Measurements from ENCODE around the gene SLC25A26. TPM values are rescaled to one million over a fixed set of nuclear protein-coding genes. Genes with fewer than 3 reads are reported as not detected.

SLC25A26 gene
- total and polyA plus RNA-seq, 2 of the 13 experiments (the other 11 are each of a cell fraction or from before 2014, with no cell fraction given), result 23.1 to 32.7 TPM

GRCh38 chr3:66266551-66266950, 45.8 kb downstream of the SLC25A26 start:
- BruUV-seq (replicated peaks), result no TSS peak
- Histone ChIP-seq H3K27me3 (ENCODE audit: control insufficient read depth in 1 of 2, insufficient read depth in 2 of 2, low read length in 2 of 2) (no peaks in the 10 kb centered on the region), H3K36me3 (replicated peaks in 1 of 2; ENCODE audit: control insufficient read depth in 1 of 2, insufficient read depth in 2 of 2, low read length in 2 of 2) (peaks cover 5 to 8% of the 10 kb centered on the region in 2 experiments; a peak in 2 of 5 replicates), H3K9me3 (ENCODE audit: low read length) (no peaks in the 10 kb centered on the region), H3K79me2 (ENCODE audit: insufficient read depth, low read length) (no peaks in the 10 kb centered on the region), H3K4me1 (ENCODE audit: insufficient read depth, low read length) (peaks cover 9% of the 10 kb centered on the region; the same call in 1 of the 2 replicates), H3K4me2 (ENCODE audit: low read depth, low read length) (no peak overlapping the region), H3K27ac (ENCODE audit: extremely low read length, insufficient read depth, low read length) (no peak overlapping the region), H3K9ac (ENCODE audit: insufficient read depth, low read depth, low read length) (no peak overlapping the region), H3K4me3 (replicated peaks in 1 of 3; ENCODE audit: insufficient read depth in 1 of 3, low read depth in 2 of 3, low read length in 3 of 3) (no peak overlapping the region), H2AFZ (ENCODE audit: low read length) (no peak overlapping the region), H4K20me1 (ENCODE audit: insufficient read depth, low read length) (no peaks in the 10 kb centered on the region)
- intact Hi-C loops (cut with micrococcal nuclease; ENCODE audit: unreplicated experiment), result no loop called here
- in situ Hi-C loops (cut with HindIII; ENCODE audit: extremely low pct_ligation_motif_present, low pct_unique_long_range_greater_than_20kb), result no loop called here
- no peak for ATAC-seq
- FAIRE-seq, result no peak
- TF ChIP-seq GATAD2A (CRISPR knock-in tag; IDR thresholded peaks at IDR 0.05) (no peak), STAT5B (CRISPR knock-in tag; IDR thresholded peaks at IDR 0.05) (no peak), EED (CRISPR knock-in tag; IDR thresholded peaks at IDR 0.05) (no peak), ZNF678 (CRISPR knock-in tag; IDR thresholded peaks at IDR 0.05) (no peak), THRA (CRISPR knock-in tag; IDR thresholded peaks at IDR 0.05; ENCODE audit: borderline replicate concordance) (no peak), MAFK (conservative IDR thresholded peaks at IDR 0.05 in 1 of 2, IDR thresholded peaks at IDR 0.05 in 1 of 2; ENCODE audit: low read length in 2 of 2) (no peak), KDM6A (CRISPR knock-in tag; IDR thresholded peaks at IDR 0.05; ENCODE audit: low read depth) (no peak), MYNN (CRISPR knock-in tag; IDR thresholded peaks at IDR 0.05; ENCODE audit: low read depth) (no peak), SMARCC2 (IDR thresholded peaks at IDR 0.05) (no peak), FLYWCH1 (CRISPR knock-in tag; IDR thresholded peaks at IDR 0.05) (no peak), KAT8 (CRISPR knock-in tag; IDR thresholded peaks at IDR 0.05) (no peak), ZNF629 (CRISPR knock-in tag; conservative IDR thresholded peaks at IDR 0.05) (no peak), BRD4 (CRISPR knock-in tag; IDR thresholded peaks at IDR 0.05) (no peak)
- TF ChIP-seq, protein P1, sequence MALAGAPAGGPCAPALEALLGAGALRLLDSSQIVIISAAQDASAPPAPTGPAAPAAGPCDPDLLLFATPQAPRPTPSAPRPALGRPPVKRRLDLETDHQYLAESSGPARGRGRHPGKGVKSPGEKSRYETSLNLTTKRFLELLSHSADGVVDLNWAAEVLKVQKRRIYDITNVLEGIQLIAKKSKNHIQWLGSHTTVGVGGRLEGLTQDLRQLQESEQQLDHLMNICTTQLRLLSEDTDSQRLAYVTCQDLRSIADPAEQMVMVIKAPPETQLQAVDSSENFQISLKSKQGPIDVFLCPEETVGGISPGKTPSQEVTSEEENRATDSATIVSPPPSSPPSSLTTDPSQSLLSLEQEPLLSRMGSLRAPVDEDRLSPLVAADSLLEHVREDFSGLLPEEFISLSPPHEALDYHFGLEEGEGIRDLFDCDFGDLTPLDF (CRISPR knock-in tag; IDR thresholded peaks at IDR 0.05), result no peak
- TF ChIP-seq, protein P2, sequence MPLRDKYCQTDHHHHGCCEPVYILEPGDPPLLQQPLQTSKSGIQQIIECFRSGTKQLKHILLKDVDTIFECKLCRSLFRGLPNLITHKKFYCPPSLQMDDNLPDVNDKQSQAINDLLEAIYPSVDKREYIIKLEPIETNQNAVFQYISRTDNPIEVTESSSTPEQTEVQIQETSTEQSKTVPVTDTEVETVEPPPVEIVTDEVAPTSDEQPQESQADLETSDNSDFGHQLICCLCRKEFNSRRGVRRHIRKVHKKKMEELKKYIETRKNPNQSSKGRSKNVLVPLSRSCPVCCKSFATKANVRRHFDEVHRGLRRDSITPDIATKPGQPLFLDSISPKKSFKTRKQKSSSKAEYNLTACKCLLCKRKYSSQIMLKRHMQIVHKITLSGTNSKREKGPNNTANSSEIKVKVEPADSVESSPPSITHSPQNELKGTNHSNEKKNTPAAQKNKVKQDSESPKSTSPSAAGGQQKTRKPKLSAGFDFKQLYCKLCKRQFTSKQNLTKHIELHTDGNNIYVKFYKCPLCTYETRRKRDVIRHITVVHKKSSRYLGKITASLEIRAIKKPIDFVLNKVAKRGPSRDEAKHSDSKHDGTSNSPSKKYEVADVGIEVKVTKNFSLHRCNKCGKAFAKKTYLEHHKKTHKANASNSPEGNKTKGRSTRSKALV (CRISPR knock-in tag; IDR thresholded peaks at IDR 0.05), result no peak
- no peak for DNase-seq (ENCODE audit: low spot score)
- POLR2A ChIA-PET, result no interaction called here
- CTCF ChIA-PET (ENCODE audit: low intra/inter-chr PET ratio, low total read pairs), result no interaction called here
